HCT116 (cell line): ENCODE data around the gene RCN2. TPM values are rescaled to one million over a fixed set of nuclear protein-coding genes. Genes with fewer than 3 reads are reported as not detected.
"Not testable (repeated sequence)": the region's sequence is repeated elsewhere in the genome, so short reads cannot be mapped to it uniquely, and the experiment has no call there.

ENCODE experiments used
- ATAC-seq: fragments of 200-7000 bp; cut with Tn5 transposase; 2 replicates; pipeline ENCODE4 v1.9.1; 2020; ENCODE audit warnings: mild to moderate bottlenecking, moderate library complexity
- BruUV-seq: library from RNA; stranded (reverse); fragments of 400-500 nt; replicated peaks from 2 replicates; lab custom pipeline; 2021; lab: Mats Ljungman, UMichigan
- CTCF ChIA-PET: fragments of 300-600 bp; sonication (Branson Sonifier 250); formaldehyde crosslinking; loops from one replicate; lab custom pipeline; 2021; ENCODE audit warnings: antibody characterized with exemption; lab: Charles Lee
- POLR2A ChIA-PET: fragments of 300-600, 350-600 bp; sonication (Branson Sonifier 250); formaldehyde crosslinking; loops from one replicate; lab custom pipeline; 2021; ENCODE audit warnings: antibody characterized with exemption; lab: Charles Lee
- RAD21 ChIA-PET, 2 experiments: fragments of 300-600 bp; sonication (Branson Sonifier 250); formaldehyde crosslinking; loops; one replicate each; lab custom pipeline; 2023; ENCODE audit warnings: low total read pairs in 2 of 2; ENCODE audit not compliant: uncharacterized antibody in 2 of 2, unreplicated experiment in 2 of 2, low non-redundant PET in 1 of 2; lab: Charles Lee
- DNase-seq: peaks from one replicate; pipeline ENCODE4 v3.0.0-alpha.2; 2010; ENCODE audit warnings: low read depth, low spot score
- H2AFZ ChIP-seq: fragments of 200-600 bp; shearing (Covaris generic), sonication (generic); 2 replicates; pipeline ENCODE4 v1.6.1; 2017; ENCODE audit warnings: low read depth, mixed run types, mixed read lengths, antibody characterized with exemption, low read length; ENCODE audit not compliant: poor library complexity, severe bottlenecking
- H3K27ac ChIP-seq: 2 replicates; pipeline ENCODE4 v1.5.1; 2012; ENCODE audit warnings: low read depth, low read length
- H3K27me3 ChIP-seq: fragments of 200-600 bp; sonication (generic); 2 replicates; pipeline ENCODE4 v1.6.1; 2016; ENCODE audit warnings: mixed run types, low read length, mixed read lengths; ENCODE audit not compliant: insufficient read depth
- H3K36me3 ChIP-seq, 2 experiments: fragments of 200-500 bp in 1 of 2; fragments of 200-600 bp in 1 of 2; sonication (Bioruptor generic) in 1 of 2; sonication (generic) in 1 of 2; 2 replicates each; pipeline versions ENCODE4 v1.5.1 to v1.6.1; 2014 to 2016; ENCODE audit warnings: low read length in 2 of 2, inconsistent platforms in 1 of 2, mixed read lengths in 1 of 2, mixed run types in 1 of 2; ENCODE audit not compliant: insufficient read depth in 2 of 2, control insufficient read depth in 1 of 2
- H3K4me1 ChIP-seq, 2 experiments: fragments of 200-600 bp in 1 of 2; sonication (generic) in 1 of 2; 2 replicates each; pipeline versions ENCODE4 v1.5.1 to v1.6.1; 2012 to 2017; ENCODE audit warnings: low read length in 2 of 2, inconsistent platforms in 1 of 2, mild to moderate bottlenecking in 1 of 2, mixed read lengths in 1 of 2, mixed run types in 1 of 2, moderate library complexity in 1 of 2; ENCODE audit not compliant: insufficient read depth in 2 of 2, control insufficient read depth in 1 of 2
- H3K4me2 ChIP-seq: fragments of 200-600 bp; sonication (generic); 2 replicates; pipeline ENCODE4 v1.6.1; 2017; ENCODE audit warnings: mixed run types, low read length, mixed read lengths
- H3K4me3 ChIP-seq, 2 experiments: fragments of 200-600 bp in 1 of 2; sonication (generic) in 1 of 2; replicated peaks in 1 of 2; 2 replicates each; pipeline ENCODE4 v1.5.1; 2011 to 2016; ENCODE audit warnings: low read length in 2 of 2, control low read depth in 1 of 2, low read depth in 1 of 2, mild to moderate bottlenecking in 1 of 2, mixed read lengths in 1 of 2, mixed run types in 1 of 2
- H3K79me2 ChIP-seq: fragments of 200-600 bp; sonication (generic); 2 replicates; pipeline ENCODE4 v1.6.1; 2017; ENCODE audit warnings: mild to moderate bottlenecking, mixed run types, low read length, moderate library complexity, mixed read lengths; ENCODE audit not compliant: insufficient read depth
- H3K9ac ChIP-seq: fragments of 200-600 bp; sonication (generic); 2 replicates; pipeline ENCODE4 v1.6.1; 2016; ENCODE audit warnings: low read length, mixed read lengths
- H3K9me2 ChIP-seq: fragments of 200-600 bp; sonication (generic), shearing (Covaris generic); 2 replicates; pipeline ENCODE4 v1.6.1; 2017; ENCODE audit warnings: mixed run types, mild to moderate bottlenecking, moderate library complexity; ENCODE audit not compliant: insufficient read depth
- H3K9me3 ChIP-seq, 2 experiments: fragments of 200-500 bp in 1 of 2; fragments of 200-600 bp in 1 of 2; sonication (Bioruptor generic) in 1 of 2; sonication (generic) in 1 of 2; 2 replicates each; pipeline ENCODE4 v1.6.1; 2014 to 2017; ENCODE audit warnings: low read length in 2 of 2, mixed read lengths in 2 of 2, inconsistent platforms in 1 of 2, low read depth in 1 of 2, mild to moderate bottlenecking in 1 of 2, mixed run types in 1 of 2, moderate library complexity in 1 of 2; ENCODE audit not compliant: control insufficient read depth in 1 of 2, insufficient read depth in 1 of 2
- H4K20me1 ChIP-seq: fragments of 200-600 bp; sonication (generic), shearing (Covaris generic); 2 replicates; pipeline ENCODE4 v1.6.1; 2017; ENCODE audit warnings: mixed run types, mild to moderate bottlenecking, moderate library complexity; ENCODE audit not compliant: insufficient read depth
- CBX3 ChIP-seq: IDR thresholded peaks from 2 replicates; pipeline ENCODE4 v1.6.1; 2012; ENCODE audit warnings: low read depth
- CEBPB ChIP-seq: IDR thresholded peaks from 2 replicates; pipeline ENCODE4 v1.6.1; 2012; ENCODE audit warnings: low read depth
- CTCF ChIP-seq, 3 experiments: fragments of 200-600 bp in 1 of 3; sonication (generic) in 1 of 3; IDR thresholded peaks in 2 of 3; conservative IDR thresholded peaks in 1 of 3; 2 replicates each; pipeline ENCODE4 v1.5.1; 2012 to 2017; ENCODE audit warnings: low read depth in 2 of 3, low read length in 2 of 3, antibody characterized with exemption in 1 of 3, borderline replicate concordance in 1 of 3, control low read depth in 1 of 3, mild to moderate bottlenecking in 1 of 3, mixed read lengths in 1 of 3, mixed run types in 1 of 3, moderate library complexity in 1 of 3; ENCODE audit not compliant: insufficient read depth in 1 of 3
- EGR1 ChIP-seq: IDR thresholded peaks from 2 replicates; pipeline ENCODE4 v1.6.1; 2012; ENCODE audit warnings: low read depth
- ELF1 ChIP-seq: IDR thresholded peaks from 2 replicates; pipeline ENCODE4 v1.6.1; 2012; ENCODE audit warnings: low read depth, borderline replicate concordance
- EZH2 ChIP-seq: fragments of 200-600 bp; sonication (generic); IDR thresholded peaks from 2 replicates; pipeline ENCODE4 v1.6.1; 2017; ENCODE audit warnings: antibody characterized with exemption, mixed run types
- FOSL1 ChIP-seq: IDR thresholded peaks from 2 replicates; pipeline ENCODE4 v1.6.1; 2012; ENCODE audit warnings: low read depth
- JUND ChIP-seq: IDR thresholded peaks from 2 replicates; pipeline ENCODE4 v1.6.1; 2012
- POLR2A ChIP-seq: IDR thresholded peaks from 2 replicates; pipeline ENCODE4 v1.7.0; 2011; ENCODE audit warnings: borderline replicate concordance; ENCODE audit not compliant: insufficient read depth, insufficient read length; ENCODE audit errors: extremely low read depth
- POLR2AphosphoS5 ChIP-seq: IDR thresholded peaks from 2 replicates; pipeline ENCODE4 v1.6.1; 2011; ENCODE audit warnings: mild to moderate bottlenecking, low read depth, low read length, moderate library complexity
- RAD21 ChIP-seq: IDR thresholded peaks from 2 replicates; pipeline ENCODE4 v1.6.1; 2012; ENCODE audit warnings: low read depth, mild to moderate bottlenecking
- SRF ChIP-seq: IDR thresholded peaks from 2 replicates; pipeline ENCODE4 v1.6.1; 2012; ENCODE audit warnings: low read depth
- TCF7L2 ChIP-seq: IDR thresholded peaks from 2 replicates; pipeline ENCODE4 v1.7.0; 2011; ENCODE audit warnings: borderline replicate concordance, inconsistent platforms; ENCODE audit not compliant: insufficient read depth, insufficient read length; ENCODE audit errors: extremely low read depth
- YY1 ChIP-seq: IDR thresholded peaks from 2 replicates; pipeline ENCODE4 v1.6.1; 2011; ENCODE audit warnings: low read length, low read depth, moderate library complexity, mild to moderate bottlenecking; ENCODE audit not compliant: insufficient replicate concordance; ENCODE audit errors: extremely low read depth
- ZBTB33 ChIP-seq: IDR thresholded peaks from 2 replicates; pipeline ENCODE4 v1.6.1; 2011; ENCODE audit warnings: mild to moderate bottlenecking, low read length, moderate library complexity; ENCODE audit not compliant: insufficient replicate concordance; ENCODE audit errors: extremely low read depth
- ZFX ChIP-seq: fragments of 450-650 bp; IDR thresholded peaks from 2 replicates; pipeline ENCODE4 v1.6.1; 2017
- ZNF274 ChIP-seq: fragments of 200-500 bp; sonication (Bioruptor generic); IDR thresholded peaks from 2 replicates; pipeline ENCODE4 v1.6.1; 2014; ENCODE audit warnings: mild to moderate bottlenecking, low read depth, low read length, inconsistent platforms
- intact Hi-C: fragments of 100-400 bp; cut with micrococcal nuclease; formaldehyde crosslinking; loops from 2 replicates; pipeline ENCODE4 v1.10.0; 2022
- total RNA-seq: library from RNA; stranded (reverse); gene quantifications from one replicate; pipeline ENCODE4 v1.2.1, GENCODE V29; 2021; ENCODE audit not compliant: unreplicated experiment
- TF ChIP-seq, protein P1 (sequence below): IDR thresholded peaks from 2 replicates; pipeline ENCODE4 v1.6.1; 2012

RCN2 gene
- total RNA-seq, 1 experiment from 2014 or later: 71.5 TPM

DNA sequence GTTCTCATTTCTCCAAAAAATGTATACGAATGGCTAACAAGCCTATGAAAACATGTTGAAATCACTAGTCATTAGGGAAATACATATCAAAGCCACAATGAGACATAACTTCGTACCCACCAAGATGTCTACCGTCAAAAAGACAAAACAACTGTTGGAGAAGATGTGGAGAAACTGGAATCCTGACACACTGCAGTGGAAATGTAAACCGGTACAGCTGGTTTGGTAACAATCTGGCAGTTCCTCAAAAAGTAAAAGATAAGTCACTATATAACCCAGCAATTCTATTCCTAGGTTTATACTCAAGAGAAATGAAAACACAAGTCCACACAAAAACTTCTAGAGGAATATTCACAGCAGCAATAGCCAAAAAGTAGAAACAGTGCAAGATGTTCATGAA, 33.4 kb upstream of the RCN2 start:
- no peaks in the 10 kb centered on the region for H3K36me3 ChIP-seq
- intact Hi-C loops: no loop called here
- no peaks in the 10 kb centered on the region for H3K9me2 ChIP-seq
- RAD21 ChIA-PET: no interaction called here
- TF ChIP-seq EGR1: no peak
- TF ChIP-seq CEBPB: no peak
- no peak for TF ChIP-seq FOSL1
- TF ChIP-seq RAD21: no peak
- TF ChIP-seq ZBTB33: no peak
- no peak for TF ChIP-seq CTCF (IDR thresholded peaks at IDR 0.05 in 2 of 3, conservative IDR thresholded peaks at IDR 0.05 in 1 of 3; ENCODE audit: borderline replicate concordance in 1 of 3, insufficient read depth in 1 of 3, low read depth in 2 of 3, low read length in 2 of 3)
- TF ChIP-seq ZFX: no peak
- no peak for TF ChIP-seq POLR2AphosphoS5
- TF ChIP-seq POLR2A: no peak
- no peak for TF ChIP-seq JUND
- no peak for TF ChIP-seq ELF1
- TF ChIP-seq EZH2: no peak
- TF ChIP-seq, protein P1, sequence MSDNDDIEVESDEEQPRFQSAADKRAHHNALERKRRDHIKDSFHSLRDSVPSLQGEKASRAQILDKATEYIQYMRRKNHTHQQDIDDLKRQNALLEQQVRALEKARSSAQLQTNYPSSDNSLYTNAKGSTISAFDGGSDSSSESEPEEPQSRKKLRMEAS: no peak
- no peak for TF ChIP-seq YY1
- no peak for TF ChIP-seq CBX3
- no peak for TF ChIP-seq TCF7L2
- TF ChIP-seq ZNF274: no peak
- TF ChIP-seq SRF: no peak
- H3K9me3 ChIP-seq: no peaks in the 10 kb centered on the region
- H3K27me3 ChIP-seq: no peaks in the 10 kb centered on the region
- H3K4me2 ChIP-seq: no peak overlapping the region
- POLR2A ChIA-PET: no interaction called here
- 0 out of 2 replicates have a peak, but pooled peaks cover 6% of the 10 kb centered on the region for H4K20me1 ChIP-seq
- no peak overlapping the region for H3K27ac ChIP-seq
- BruUV-seq: no TSS peak
- no peak overlapping the region for H2AFZ ChIP-seq
- no peak for ATAC-seq
- no peak overlapping the region for H3K9ac ChIP-seq
- H3K4me3 ChIP-seq: no peak overlapping the region
- no peak for DNase-seq
- no peaks in the 10 kb centered on the region for H3K79me2 ChIP-seq
- H3K4me1 ChIP-seq: peaks cover 0 to 1% of the 10 kb centered on the region in 2 experiments; a peak in 1 of 4 replicates
- CTCF ChIA-PET: no interaction called here

DNA sequence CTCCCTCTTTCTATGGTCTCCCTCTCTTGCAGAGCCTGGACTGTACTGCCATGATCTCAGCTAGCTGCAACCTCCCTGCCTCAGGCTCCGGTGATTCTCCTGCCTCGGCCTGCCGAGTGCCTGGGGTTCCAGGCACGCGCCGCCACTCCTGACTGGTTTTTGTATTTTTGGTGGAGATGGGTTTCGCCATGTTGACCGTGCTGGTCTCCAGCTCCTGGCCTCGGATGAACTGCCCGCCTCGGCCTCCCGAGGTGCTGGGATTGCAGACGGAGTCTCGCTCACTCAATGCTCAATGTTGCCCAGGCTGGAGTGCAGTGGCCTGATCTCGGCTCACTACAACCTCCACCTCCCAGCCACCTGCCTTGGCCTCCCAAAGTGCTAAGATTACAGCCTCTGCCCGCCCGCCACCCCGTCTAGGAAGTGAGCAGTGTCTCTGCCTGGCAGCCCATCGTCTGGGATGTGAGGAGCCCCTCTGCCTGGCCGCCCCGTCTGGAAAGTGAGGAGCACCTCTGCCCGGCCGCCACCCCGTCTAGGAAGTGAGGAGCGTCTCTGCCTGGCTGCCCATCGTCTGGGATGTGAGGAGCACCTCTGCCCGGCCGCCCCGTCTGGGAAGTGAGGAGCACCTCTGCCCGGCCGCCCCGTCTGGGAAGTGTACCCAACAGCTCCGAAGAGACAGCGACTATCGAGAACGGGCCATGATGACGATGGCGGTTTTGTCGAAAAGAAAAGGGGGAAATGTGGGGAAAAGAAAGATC, 32.2 kb upstream of the RCN2 start:
- CTCF ChIA-PET, RAD21 ChIA-PET: not testable (repeated sequence)

More for the DNA sequence above, 32.2 kb upstream of the RCN2 start:
- intact Hi-C loops, H3K27ac ChIP-seq, H4K20me1 ChIP-seq, H2AFZ ChIP-seq, DNase-seq, H3K27me3 ChIP-seq, H3K4me1 ChIP-seq, ATAC-seq, BruUV-seq, H3K36me3 ChIP-seq, H3K4me2 ChIP-seq, H3K9me3 ChIP-seq, POLR2A ChIA-PET, H3K9me2 ChIP-seq, H3K79me2 ChIP-seq, H3K4me3 ChIP-seq, H3K9ac ChIP-seq: not testable (repeated sequence)
